Spinal cord (tissue), 10 donors: ENCODE measurements around the gene F2R. TPM values are rescaled to one million over a fixed set of nuclear protein-coding genes. Genes with fewer than 3 reads are reported as not detected.

ENCODE experiments used
- DNase-seq, 6 donors: peaks; one replicate each; pipeline versions ENCODE4 v3.0.0 to v3.0.0-alpha.2; 2013 to 2015; ENCODE audit warnings: low spot score in 6 of 6, low read depth in 4 of 6
- H3K27ac ChIP-seq: one replicate; pipeline ENCODE4 v1.5.1; 2013; ENCODE audit warnings: low read depth, low read length, control low read depth
- H3K27me3 ChIP-seq: one replicate; pipeline ENCODE4 v1.6.1; 2013; ENCODE audit warnings: low read length; ENCODE audit not compliant: control insufficient read depth, insufficient read depth
- H3K36me3 ChIP-seq: one replicate; pipeline ENCODE4 v1.6.1; 2013; ENCODE audit warnings: low read length; ENCODE audit not compliant: control insufficient read depth, insufficient read depth
- H3K4me1 ChIP-seq: one replicate; pipeline ENCODE4 v1.6.1; 2013; ENCODE audit warnings: low read length; ENCODE audit not compliant: control insufficient read depth, insufficient read depth
- H3K4me3 ChIP-seq: one replicate; pipeline ENCODE4 v1.5.1; 2013; ENCODE audit warnings: low read depth, low read length, control low read depth
- H3K9me3 ChIP-seq: one replicate; pipeline ENCODE4 v1.6.1; 2013; ENCODE audit warnings: low read length; ENCODE audit not compliant: control insufficient read depth, insufficient read depth
- WGBS: methylation state at CpG from one replicate; pipeline ENCODE4 v1.1.5; 2013; ENCODE audit warnings: missing lambda C conversion rate; ENCODE audit not compliant: insufficient coverage; 5-methylcytosine and 5-hydroxymethylcytosine counted together
- long read RNA-seq, 4 donors: transcript quantifications; one replicate each; lab custom pipeline, GENCODE V29; 2026
- polyA plus RNA-seq, 2 donors: library from polyadenylated mRNA; unstranded; fragments of 120-200 nt; gene quantifications; one replicate each; pipeline ENCODE4 v1.2.1, GENCODE V29; 2013; ENCODE audit not compliant: insufficient read length in 2 of 2
- total RNA-seq, 2 donors: library from RNA; depleted of rRNA in 1 of 2; stranded (reverse); fragments of 120-200 nt in 1 of 2; fragments of >200 nt in 1 of 2; gene quantifications; one replicate each; pipeline versions ENCODE4 v1.2.3 to v1.2.4, GENCODE V29; 2013 to 2014
- donor health status: healthy.

F2R gene
- total RNA-seq (10 to 100 TPM; 18.7 to 25.2 TPM), polyA plus RNA-seq (10 to 100 TPM; 25.6 to 43.5 TPM)
- long read RNA-seq, donor 1, transcript F2R-201 (2 exons, 3,821 nt) = major isoform, 15 of 15 reads
- long read RNA-seq, donor 1, partial matches to known transcripts = 0 of 15 reads
- long read RNA-seq, donor 1, other reads (novel, unspliced or antisense) = 0 of 15 reads
- long read RNA-seq, donor 2, transcript F2R-201 (2 exons, 3,821 nt) = major isoform, 9 of 9 reads
- long read RNA-seq, donor 2, partial matches to known transcripts = 0 of 9 reads
- long read RNA-seq, donor 2, other reads (novel, unspliced or antisense) = 0 of 9 reads
- long read RNA-seq, donor 3, transcript F2R-201 (2 exons, 3,821 nt) = major isoform, 11 of 12 reads
- long read RNA-seq, donor 3, partial matches to known transcripts = 0 of 12 reads
- long read RNA-seq, donor 3, other reads (novel, unspliced or antisense) = 0 of 12 reads
- long read RNA-seq, donor 4, transcript F2R-201 (2 exons, 3,821 nt) = major isoform, 19 of 19 reads
- long read RNA-seq, donor 4, partial matches to known transcripts = 0 of 19 reads
- long read RNA-seq, donor 4, other reads (novel, unspliced or antisense) = 0 of 19 reads

- peak in 5 of 6 donors; percentile 40 to 90 (median 68) for DNase-seq
These were observed at the start of gene F2R for GRCh38 chr5:76715736-76716455. Gene F2R, plus strand, starts transcription at chr5:76716126. Its CDS starts 182 bp downstream, at chr5:76716308.

DNA sequence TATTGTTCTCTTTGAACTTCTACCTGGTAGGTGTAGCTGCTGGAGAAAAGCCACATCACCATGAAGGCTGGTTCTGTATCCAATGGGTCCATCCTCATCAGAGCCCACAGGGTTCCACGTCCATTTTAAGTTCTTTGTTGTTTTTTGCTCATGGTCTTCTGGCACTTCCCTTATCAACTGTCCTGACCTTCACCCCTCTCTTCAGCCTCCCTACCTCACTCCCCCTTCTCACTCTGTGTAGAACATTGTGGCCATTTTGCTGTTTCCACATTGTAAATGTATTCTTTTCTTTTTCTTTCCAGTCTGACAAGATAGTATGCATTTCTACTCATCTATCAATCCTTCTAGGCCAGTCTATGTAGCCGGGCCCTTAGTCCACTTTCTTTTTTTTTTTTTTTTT, 48.4 kb upstream of the F2R start:
- Histone ChIP-seq H3K27ac (no peak overlapping the region), H3K4me1 (no peaks in the 10 kb centered on the region), H3K4me3 (no peak overlapping the region), H3K27me3 (no peaks in the 10 kb centered on the region), H3K9me3 (no peaks in the 10 kb centered on the region), H3K36me3 (peaks cover 7% of the 10 kb centered on the region)
- no peak for DNase-seq
- WGBS = 83% methylated on average over 1 of the region's 2 CpGs

More at GRCh38 chr5:76715736-76716455, at the start of gene F2R:
- Histone ChIP-seq H3K4me1 (peaks cover 25% of the 10 kb centered on the region), H3K27ac (peak within 1 kb of the TSS; percentile 52), H3K36me3 (no peaks in the 10 kb centered on the region), H3K27me3 (peaks cover 16% of the 10 kb centered on the region), H3K4me3 (peak within 1 kb of the TSS; percentile 78), H3K9me3 (no peaks in the 10 kb centered on the region)
- under 1% methylated on average over 82 of the region's 82 CpGs for WGBS

- H3K4me3 ChIP-seq = no peak overlapping the region
- H3K4me1 ChIP-seq = no peaks in the 10 kb centered on the region
- no peaks in the 10 kb centered on the region for H3K27me3 ChIP-seq
- 93% methylated on average over 5 of the region's 5 CpGs for WGBS
- no peak for DNase-seq
- H3K36me3 ChIP-seq = peaks cover 7% of the 10 kb centered on the region
- H3K27ac ChIP-seq = no peak overlapping the region
- no peaks in the 10 kb centered on the region for H3K9me3 ChIP-seq
These were observed 46.7 kb upstream of the F2R start for GRCh38 chr5:76669245-76669644.

DNA sequence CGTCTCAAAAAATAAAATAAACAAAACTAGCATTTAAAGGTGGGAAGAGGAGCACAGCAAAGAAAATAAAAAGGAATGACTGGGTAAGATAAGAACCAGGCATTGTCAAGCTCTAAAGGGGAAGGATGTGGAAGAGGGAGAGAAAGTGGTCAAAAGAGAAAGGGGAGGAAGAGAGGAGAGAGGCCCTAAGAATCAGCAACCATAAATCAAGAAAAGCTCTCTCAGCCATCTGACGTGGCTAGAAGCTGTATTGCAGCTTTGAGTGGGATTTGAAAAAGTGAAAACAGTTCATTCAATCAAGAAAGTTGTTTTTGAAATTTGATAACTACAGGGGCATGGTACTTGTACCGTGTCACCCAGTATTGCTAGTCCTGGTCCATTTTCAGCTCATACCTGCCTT, 45.4 kb upstream of the F2R start:
- Histone ChIP-seq H3K4me3 (no peak overlapping the region), H3K27me3 (no peaks in the 10 kb centered on the region), H3K36me3 (peaks cover 7% of the 10 kb centered on the region), H3K27ac (no peak overlapping the region), H3K4me1 (no peaks in the 10 kb centered on the region), H3K9me3 (no peaks in the 10 kb centered on the region)
- 100% methylated on average over 2 of the region's 3 CpGs for WGBS
- DNase-seq = no peak

GRCh38 chr5:76672242-76672641, 43.7 kb upstream of the F2R start:
- Histone ChIP-seq H3K4me3 (no peak overlapping the region), H3K9me3 (no peaks in the 10 kb centered on the region), H3K27ac (no peak overlapping the region), H3K36me3 (peaks cover 7% of the 10 kb centered on the region), H3K27me3 (no peaks in the 10 kb centered on the region), H3K4me1 (no peaks in the 10 kb centered on the region)
- 83% methylated on average over 1 of the region's 2 CpGs for WGBS
- no peak for DNase-seq

DNA sequence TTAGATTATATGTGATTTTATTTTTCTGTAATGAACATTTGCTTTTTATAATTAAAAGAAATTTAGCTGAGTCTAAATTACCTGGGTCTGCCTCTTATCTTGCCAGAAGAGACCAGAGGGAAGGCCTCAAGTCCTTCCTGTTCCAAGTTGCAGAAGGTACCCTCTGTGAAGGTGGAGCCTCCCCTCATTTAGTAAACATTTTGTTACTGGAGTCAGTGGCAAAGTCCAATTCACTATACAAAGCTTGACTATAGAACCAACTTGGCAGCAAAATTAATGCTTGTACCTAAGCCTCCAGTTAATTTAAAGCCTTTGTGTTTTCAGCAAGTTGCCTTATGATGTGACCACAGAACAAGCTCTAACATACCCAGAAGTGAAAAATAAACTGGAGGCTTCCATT, 42.8 kb upstream of the F2R start:
- no peaks in the 10 kb centered on the region for H3K9me3 ChIP-seq
- H3K4me1 ChIP-seq = no peaks in the 10 kb centered on the region

GRCh38 chr5:76674330-76675066, 41.4 kb upstream of the F2R start:
- Histone ChIP-seq H3K27me3 (no peaks in the 10 kb centered on the region), H3K4me3 (no peak overlapping the region), H3K9me3 (no peaks in the 10 kb centered on the region), H3K36me3 (peaks cover 7% of the 10 kb centered on the region), H3K4me1 (no peaks in the 10 kb centered on the region), H3K27ac (no peak overlapping the region)
- no peak for DNase-seq
- WGBS = 78% methylated on average over 4 of the region's 8 CpGs

More for the DNA sequence above, 42.8 kb upstream of the F2R start:
- no peak for DNase-seq
- no peak overlapping the region for H3K4me3 ChIP-seq
- peaks cover 7% of the 10 kb centered on the region for H3K36me3 ChIP-seq
- no peaks in the 10 kb centered on the region for H3K27me3 ChIP-seq
- no peak overlapping the region for H3K27ac ChIP-seq

DNA sequence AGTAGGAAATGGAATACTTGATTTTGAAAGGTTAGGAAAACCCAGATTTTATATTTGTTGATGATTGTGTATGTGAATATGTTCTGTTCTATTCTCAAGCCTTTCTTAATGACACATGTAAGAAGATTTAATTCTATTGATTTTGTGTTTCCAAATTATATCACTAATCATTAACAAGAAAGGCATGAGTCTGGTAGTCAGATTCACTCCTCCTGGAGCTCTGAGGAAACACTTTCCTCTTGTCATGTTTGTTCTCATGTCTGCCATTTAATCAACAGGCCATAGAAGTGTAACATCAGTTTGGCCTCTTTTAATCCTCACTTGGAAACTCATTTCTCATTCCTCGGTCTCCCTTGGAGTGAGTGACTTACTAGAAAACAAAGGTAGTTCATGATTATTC, 40.6 kb upstream of the F2R start:
- WGBS = no CpG with 5 or more reads among the region's 1 CpG
- no peak for DNase-seq
- no peak overlapping the region for H3K27ac ChIP-seq
- H3K36me3 ChIP-seq = peaks cover under 1% of the 10 kb centered on the region
- H3K27me3 ChIP-seq = no peaks in the 10 kb centered on the region
- H3K9me3 ChIP-seq = no peaks in the 10 kb centered on the region
- no peaks in the 10 kb centered on the region for H3K4me1 ChIP-seq
- H3K4me3 ChIP-seq = no peak overlapping the region

- WGBS = no CpG with 5 or more reads among the region's 8 CpGs
- Histone ChIP-seq H3K27me3 (no peaks in the 10 kb centered on the region), H3K4me1 (no peaks in the 10 kb centered on the region), H3K36me3 (no peaks in the 10 kb centered on the region), H3K9me3 (no peaks in the 10 kb centered on the region), H3K27ac (no peak overlapping the region), H3K4me3 (no peak overlapping the region)
- DNase-seq = no peak
These were observed 38.0 kb upstream of the F2R start for GRCh38 chr5:76677849-76678472.
